Right lobe of liver (tissue), 6 donors: ENCODE results near the gene NAA40. TPM values are rescaled to one million over a fixed set of nuclear protein-coding genes. Genes with fewer than 3 reads are reported as not detected.

Experiments
- ATAC-seq, 4 donors: fragments of 200-7000 bp; cut with Tn5 transposase; one replicate each; pipeline ENCODE4 v1.9.1; 2020; ENCODE audit warnings: mild to moderate bottlenecking in 4 of 4, moderate library complexity in 4 of 4
- DNase-seq, 3 donors: peaks; one replicate each; pipeline ENCODE4 v3.0.0-alpha.2; 2020
- H3K27ac ChIP-seq, 3 donors: fragments of 200-600 bp; one replicate each; pipeline ENCODE4 v1.8.0; 2022
- H3K27me3 ChIP-seq, 2 donors: fragments of 200-600 bp; one replicate each; pipeline ENCODE4 v1.8.0; 2022
- H3K36me3 ChIP-seq, 4 donors: fragments of 200-600 bp; sonication (generic) in 1 of 4; one replicate each; pipeline versions ENCODE4 v1.5.1 to v1.8.0; 2017 to 2022; ENCODE audit warnings: control low read depth in 1 of 4
- H3K4me1 ChIP-seq, 4 donors: fragments of 200-600 bp; sonication (generic) in 1 of 4; one replicate each; pipeline versions ENCODE4 v1.5.1 to v1.8.0; 2017 to 2022; ENCODE audit warnings: control low read depth in 1 of 4
- H3K4me3 ChIP-seq, 3 donors: fragments of 200-600 bp; one replicate each; pipeline ENCODE4 v1.8.0; 2022
- H3K9me3 ChIP-seq, 4 donors: fragments of 200-600 bp; sonication (generic) in 1 of 4; one replicate each; pipeline versions ENCODE4 v1.5.1 to v1.8.0; 2017 to 2022; ENCODE audit warnings: control low read depth in 1 of 4
- CTCF ChIP-seq, 4 donors: fragments of 200-600 bp in 3 of 4; fragments of 450-650 bp in 1 of 4; IDR thresholded peaks; one replicate each; pipeline versions ENCODE4 v1.5.1 to v1.8.0; 2016 to 2022; ENCODE audit warnings: antibody characterized with exemption in 4 of 4, mild to moderate bottlenecking in 2 of 4
- POLR2A ChIP-seq: fragments of 450-650 bp; IDR thresholded peaks from one replicate; pipeline ENCODE4 v1.6.1; 2017; ENCODE audit warnings: antibody characterized with exemption, mild to moderate bottlenecking
- WGBS: methylation state at CpG from one replicate; pipeline ENCODE4 v1.1.6; 2018; ENCODE audit warnings: low coverage, low lambda C conversion rate; ENCODE audit not compliant: insufficient coverage; ENCODE audit errors: missing lambda C conversion rate; 5-methylcytosine and 5-hydroxymethylcytosine counted together
- intact Hi-C, 2 donors: fragments of 100-400 bp; cut with DNase I; formaldehyde crosslinking; loops; one replicate each; pipeline versions ENCODE4 v1.11.2 to v1.14.1; 2022
- total RNA-seq, 6 experiments: library from RNA; depleted of rRNA in 2 of 6; stranded (reverse); fragments of >200 nt in 2 of 6; fragmentation: NEBNext Ultra II Directional in 3 of 6; extraction: Animal tissue kit (Norgen Biotek cat#: 25700) in 3 of 6; gene quantifications; one replicate each; pipeline versions ENCODE4 v1.1.0 to v1.2.4, GENCODE V29; 2016 to 2023
- donor health status: DM: no; HTN: yes; CAD: no.
- donor health status: DM: no; HTN: no; CAD: no.
- donor health status: DM: no; HTN: no; CAD: no.
- donor health status: DM: no; HTN: yes; CAD: no.
- donor health status: DM: no; HTN: yes; CAD: no.

Gene NAA40
- total RNA-seq, 6 experiments from 2014 or later, result 3.6 to 7.5 (median 4.6) TPM

GRCh38 chr11:63923319-63923718 is 15.5 kb upstream of the NAA40 start:
- no peak for TF ChIP-seq POLR2A
- TF ChIP-seq CTCF (IDR thresholded peaks at IDR 0.05), result no peak
- Histone ChIP-seq H3K27ac (no peak overlapping the region), H3K9me3 (no peaks in the 10 kb centered on the region), H3K27me3 (no peaks in the 10 kb centered on the region), H3K36me3 (no peaks in the 10 kb centered on the region), H3K4me3 (no peak overlapping the region), H3K4me1 (peaks cover 0 to 11% (median 0%) of the 10 kb centered on the region in 4 donors)
- 46% methylated on average over 4 of the region's 4 CpGs for WGBS
- intact Hi-C loops, result loop anchor here in 1 of 2 donors (10.0 kb wide), 1 partner anchor 149 kb away; no protein-coding TSS in a partner anchor
- DNase-seq (no peak), ATAC-seq (no peak)

DNA sequence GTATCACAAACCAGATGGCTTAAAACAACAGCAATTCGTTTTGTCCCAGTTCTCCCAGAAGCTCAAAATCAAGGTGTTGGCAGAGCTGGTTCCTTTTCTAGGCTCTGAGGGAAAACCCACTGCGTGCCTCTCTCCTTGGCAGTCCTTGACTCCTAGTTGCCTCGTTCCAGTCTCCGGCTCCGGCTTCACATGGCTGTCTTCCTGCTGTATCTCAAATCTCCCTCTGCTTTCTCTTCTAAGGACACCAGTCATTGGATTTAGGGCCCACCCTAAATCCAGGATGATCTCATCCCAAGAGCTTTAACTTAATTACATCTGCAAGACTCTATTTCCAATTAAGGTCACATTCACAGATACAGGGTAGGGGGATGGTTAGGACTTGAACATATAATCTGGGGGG is 9.2 kb upstream of the NAA40 start:
- WGBS, result 91% methylated on average over 4 of the region's 5 CpGs
- no peak for TF ChIP-seq CTCF (IDR thresholded peaks at IDR 0.05)
- ATAC-seq (no peak), DNase-seq (no peak)
- no peaks in the 10 kb centered on the region for H3K9me3 ChIP-seq
- no peak overlapping the region for H3K27ac ChIP-seq
- no peaks in the 10 kb centered on the region for H3K4me1 ChIP-seq
- no peaks in the 10 kb centered on the region for H3K36me3 ChIP-seq
- intact Hi-C loops, result loop anchor here in 1 of 2 donors (10.0 kb wide), 1 partner anchor 155 kb away; no protein-coding TSS in a partner anchor
- H3K27me3 ChIP-seq, result no peaks in the 10 kb centered on the region
- no peak overlapping the region for H3K4me3 ChIP-seq

GRCh38 chr11:63931045-63931444 is 7.8 kb upstream of the NAA40 start:
- Histone ChIP-seq H3K27ac (no peak overlapping the region), H3K4me1 (no peaks in the 10 kb centered on the region), H3K36me3 (no peaks in the 10 kb centered on the region), H3K9me3 (no peaks in the 10 kb centered on the region), H3K4me3 (no peak overlapping the region), H3K27me3 (no peaks in the 10 kb centered on the region)
- intact Hi-C loops, result no loop called here
- TF ChIP-seq POLR2A (no peak), CTCF (IDR thresholded peaks at IDR 0.05) (no peak)
- no peak for DNase-seq
- ATAC-seq, result peak in 1 of 4 donors; percentile 41
- WGBS, result 72% methylated on average over 5 of the region's 6 CpGs

GRCh38 chr11:63931876-63932275 is 6.9 kb upstream of the NAA40 start:
- 91% methylated on average over 5 of the region's 12 CpGs for WGBS
- Histone ChIP-seq H3K4me3 (no peak overlapping the region), H3K4me1 (no peaks in the 10 kb centered on the region), H3K9me3 (no peaks in the 10 kb centered on the region), H3K27ac (no peak overlapping the region), H3K27me3 (no peaks in the 10 kb centered on the region), H3K36me3 (no peaks in the 10 kb centered on the region)
- TF ChIP-seq POLR2A, result no peak
- no peak for TF ChIP-seq CTCF (IDR thresholded peaks at IDR 0.05)
- intact Hi-C loops, result no loop called here
- no peak for ATAC-seq
- no peak for DNase-seq

DNA sequence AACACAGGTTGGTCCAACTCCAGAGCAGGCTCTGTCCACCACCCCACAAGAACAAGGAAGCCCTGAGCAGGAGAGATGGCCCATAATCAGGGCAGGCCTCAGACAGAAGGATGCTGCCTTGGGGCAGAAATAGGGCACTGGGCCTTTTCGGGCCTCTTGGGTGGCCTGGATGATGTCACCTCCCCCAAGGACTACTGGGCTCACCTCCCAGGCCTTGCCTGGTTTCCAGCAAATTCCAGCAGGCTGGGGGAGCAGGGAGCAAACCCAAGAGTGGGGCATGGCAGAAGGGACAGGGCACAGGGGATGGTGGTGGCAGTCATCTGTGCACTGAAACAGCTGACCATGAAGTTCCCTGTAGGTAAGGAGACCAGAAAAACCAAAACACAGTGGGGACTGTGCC is 5.3 kb upstream of the NAA40 start:
- Histone ChIP-seq H3K27me3 (no peaks in the 10 kb centered on the region), H3K9me3 (no peaks in the 10 kb centered on the region), H3K27ac (no peak overlapping the region), H3K36me3 (no peaks in the 10 kb centered on the region), H3K4me3 (no peak overlapping the region), H3K4me1 (no peaks in the 10 kb centered on the region)
- DNase-seq, result no peak
- no peak for ATAC-seq
- intact Hi-C loops, result no loop called here
- 100% methylated on average over 1 of the region's 1 CpG for WGBS
- TF ChIP-seq CTCF (IDR thresholded peaks at IDR 0.05), result no peak
- no peak for TF ChIP-seq POLR2A
